Liver (tissue), 9 donors: ENCODE data around the gene TRIM3. TPM values are rescaled to one million over a fixed set of nuclear protein-coding genes. Genes with fewer than 3 reads are reported as not detected.

Experiments used
- DNase-seq: peaks from one replicate; pipeline ENCODE4 v3.0.0-alpha.2; 2017; ENCODE audit warnings: low spot score
- H3K27ac ChIP-seq, 2 donors: one replicate each; pipeline ENCODE4 v1.7.0; 2013; ENCODE audit warnings: inconsistent platforms in 2 of 2, low read length in 2 of 2, control low read depth in 1 of 2, low read depth in 1 of 2, mild to moderate bottlenecking in 1 of 2
- H3K27me3 ChIP-seq, 4 donors: one replicate each; pipeline versions ENCODE4 v1.6.1 to v1.7.0; 2013; ENCODE audit warnings: low read length in 3 of 4, inconsistent platforms in 1 of 4, mild to moderate bottlenecking in 1 of 4, moderate library complexity in 1 of 4; ENCODE audit not compliant: control insufficient read depth in 4 of 4, insufficient read depth in 4 of 4
- H3K36me3 ChIP-seq, 4 donors: one replicate each; pipeline versions ENCODE4 v1.6.1 to v1.7.0; 2013; ENCODE audit warnings: low read length in 3 of 4, mild to moderate bottlenecking in 3 of 4, low read depth in 1 of 4, moderate library complexity in 1 of 4; ENCODE audit not compliant: control insufficient read depth in 4 of 4, insufficient read depth in 3 of 4
- H3K4me1 ChIP-seq, 4 donors: one replicate each; pipeline versions ENCODE4 v1.6.1 to v1.7.0; 2013; ENCODE audit warnings: low read length in 3 of 4, mild to moderate bottlenecking in 3 of 4, moderate library complexity in 1 of 4; ENCODE audit not compliant: control insufficient read depth in 4 of 4, insufficient read depth in 4 of 4
- H3K4me3 ChIP-seq, 3 donors: one replicate each; pipeline versions ENCODE4 v1.6.1 to v1.7.0; 2013; ENCODE audit warnings: low read length in 3 of 3, control low read depth in 1 of 3, low read depth in 1 of 3, mild to moderate bottlenecking in 1 of 3
- H3K9ac ChIP-seq, 2 donors: one replicate each; pipeline ENCODE4 v1.7.0; 2013; ENCODE audit warnings: low read length in 2 of 2, mild to moderate bottlenecking in 2 of 2, moderate library complexity in 2 of 2, control low read depth in 1 of 2, low read depth in 1 of 2
- H3K9me3 ChIP-seq, 4 donors: one replicate each; pipeline versions ENCODE4 v1.6.1 to v1.7.0; 2013; ENCODE audit warnings: low read length in 3 of 4; ENCODE audit not compliant: control insufficient read depth in 4 of 4
- ATF3 ChIP-seq: IDR thresholded peaks from 2 replicates; pipeline ENCODE4 v1.6.1; 2016; ENCODE audit warnings: antibody characterized with exemption
- CTCF ChIP-seq: fragments of 150-350 bp; IDR thresholded peaks from 2 replicates; pipeline ENCODE4 v1.5.1; 2017; ENCODE audit warnings: improper control_type of control experiment, low read depth, low read length; ENCODE audit not compliant: missing input control
- EGR1 ChIP-seq, 2 donors: IDR thresholded peaks; 2 replicates each; pipeline ENCODE4 v1.6.1; 2016 to 2018; ENCODE audit warnings: antibody characterized with exemption in 2 of 2, low read depth in 2 of 2
- FOXA1 ChIP-seq: IDR thresholded peaks from 2 replicates; pipeline ENCODE4 v1.6.1; 2016; ENCODE audit warnings: antibody characterized with exemption
- FOXA2 ChIP-seq: IDR thresholded peaks from 2 replicates; pipeline ENCODE4 v1.6.1; 2016; ENCODE audit warnings: antibody characterized with exemption
- GABPA ChIP-seq, 2 donors: IDR thresholded peaks in 1 of 2; conservative IDR thresholded peaks in 1 of 2; 2 replicates each; pipeline ENCODE4 v1.6.1; 2016; ENCODE audit warnings: antibody characterized with exemption in 2 of 2, mild to moderate bottlenecking in 1 of 2, moderate library complexity in 1 of 2
- HNF4A ChIP-seq, 2 donors: conservative IDR thresholded peaks; 2 replicates each; pipeline ENCODE4 v1.6.1; 2016; ENCODE audit warnings: antibody characterized with exemption in 2 of 2, mild to moderate bottlenecking in 2 of 2
- HNF4G ChIP-seq: IDR thresholded peaks from 2 replicates; pipeline ENCODE4 v1.6.1; 2016; ENCODE audit warnings: antibody characterized with exemption
- JUND ChIP-seq, 2 donors: IDR thresholded peaks; 2 replicates each; pipeline ENCODE4 v1.6.1; 2016; ENCODE audit warnings: antibody characterized with exemption in 2 of 2
- MAX ChIP-seq: IDR thresholded peaks from 2 replicates; pipeline ENCODE4 v1.6.1; 2016; ENCODE audit warnings: antibody characterized with exemption
- NR2F2 ChIP-seq: IDR thresholded peaks from 2 replicates; pipeline ENCODE4 v1.6.1; 2016; ENCODE audit warnings: antibody characterized with exemption
- RAD21 ChIP-seq, 2 donors: IDR thresholded peaks; 2 replicates each; pipeline ENCODE4 v1.6.1; 2016; ENCODE audit warnings: antibody characterized with exemption in 2 of 2, mild to moderate bottlenecking in 2 of 2
- REST ChIP-seq: IDR thresholded peaks from 2 replicates; pipeline ENCODE4 v1.6.1; 2016; ENCODE audit warnings: antibody characterized with exemption, mild to moderate bottlenecking
- RXRA ChIP-seq, 2 donors: IDR thresholded peaks; 2 replicates each; pipeline ENCODE4 v1.6.1; 2017 to 2018; ENCODE audit warnings: antibody characterized with exemption in 2 of 2, mild to moderate bottlenecking in 1 of 2
- SP1 ChIP-seq: IDR thresholded peaks from 2 replicates; pipeline ENCODE4 v1.6.1; 2018; ENCODE audit warnings: antibody characterized with exemption, mild to moderate bottlenecking
- TAF1 ChIP-seq: conservative IDR thresholded peaks from 2 replicates; pipeline ENCODE4 v1.6.1; 2016; ENCODE audit warnings: antibody characterized with exemption, mild to moderate bottlenecking
- YY1 ChIP-seq: IDR thresholded peaks from 2 replicates; pipeline ENCODE4 v1.6.1; 2016; ENCODE audit warnings: antibody characterized with exemption, mild to moderate bottlenecking
- ZBTB33 ChIP-seq: IDR thresholded peaks from 2 replicates; pipeline ENCODE4 v1.6.1; 2016; ENCODE audit warnings: antibody characterized with exemption
- WGBS: extraction: QIAGEN DNeasy Blood & Tissue Kit; methylation state at CpG from one replicate; pipeline ENCODE4 v1.1.7; 2013; 5-methylcytosine and 5-hydroxymethylcytosine counted together
- polyA plus RNA-seq, 2 donors: library from polyadenylated mRNA; stranded (reverse) in 1 of 2; unstranded in 1 of 2; fragments of 200-250 nt in 1 of 2; fragments of >200 nt in 1 of 2; fragmentation: Nextera tagmentation in 1 of 2; extraction: Ambion mirVana in 1 of 2; gene quantifications; one replicate each; pipeline versions ENCODE4 v1.2.1 to v1.2.3, GENCODE V29; 2013 to 2015
- total RNA-seq, 2 donors: library from RNA; depleted of rRNA; stranded (reverse); fragments of >200 nt; gene quantifications; one replicate each; pipeline ENCODE4 v1.2.3, GENCODE V29; 2014
- donor health status: healthy.
- donor health status: healthy.
- donor health status: healthy.
- donor health status: healthy.
- donor health status: healthy.

TRIM3 gene
- total and polyA plus RNA-seq, 4 donors = 5.2 to 12.7 (median 9.1) TPM

- peak overlapping the region; percentile 28 to 75 (median 40) for H3K4me3 ChIP-seq
- H3K27me3 ChIP-seq = no peaks in the 10 kb centered on the region
- TF ChIP-seq HNF4A (conservative IDR thresholded peaks at IDR 0.05) = peak in 1 of 2 donors; percentile 45
- TF ChIP-seq CTCF = no peak
- peak; percentile 51 to 68 for TF ChIP-seq RXRA (IDR thresholded peaks at IDR 0.05)
- peak; percentile 36 for TF ChIP-seq SP1
- TF ChIP-seq YY1 = peak; percentile 7
- peak; percentile 33 for TF ChIP-seq TAF1
- peak overlapping the region in 1 of 2 donors; percentile 31 for H3K9ac ChIP-seq
- H3K4me1 ChIP-seq = peaks cover 2 to 46% (median 27%) of the 10 kb centered on the region in 4 donors
- peak overlapping the region; percentile 83 to 89 for H3K27ac ChIP-seq
- DNase-seq = no peak
- 44% methylated on average over 4 of the region's 4 CpGs for WGBS
- H3K36me3 ChIP-seq = peaks cover 3 to 13% (median 6%) of the 10 kb centered on the region in 4 donors
- H3K9me3 ChIP-seq = no peaks in the 10 kb centered on the region
Measured at GRCh38 chr11:6442441-6442840, 31.3 kb downstream of the TRIM3 start.

- Histone ChIP-seq H3K9ac (peak within 1 kb of the TSS; percentile 79 to 80), H3K27me3 (no peaks in the 10 kb centered on the region), H3K4me3 (peak within 1 kb of the TSS; percentile 66 to 98 (median 97)), H3K36me3 (peaks cover 3 to 28% (median 18%) of the 10 kb centered on the region in 4 donors), H3K9me3 (no peaks in the 10 kb centered on the region), H3K27ac (peak within 1 kb of the TSS; percentile 83 to 89), H3K4me1 (peaks cover 2 to 57% (median 36%) of the 10 kb centered on the region in 4 donors)
- DNase-seq = peak; percentile 61
- TF ChIP-seq HNF4G = peak; percentile 59
- TF ChIP-seq HNF4A (conservative IDR thresholded peaks at IDR 0.05) = peak; percentile 88 to 90
- peak; percentile 49 for TF ChIP-seq NR2F2
- peak; percentile 44 to 93 for TF ChIP-seq EGR1 (IDR thresholded peaks at IDR 0.05; ENCODE audit: low read depth in 2 of 2)
- TF ChIP-seq SP1 = peak; percentile 95
- peak in 1 of 2 donors; percentile 70 for TF ChIP-seq GABPA (IDR thresholded peaks at IDR 0.05 in 1 of 2, conservative IDR thresholded peaks at IDR 0.05 in 1 of 2)
- TF ChIP-seq FOXA1 = peak; percentile 59
- TF ChIP-seq ATF3 = peak; percentile 91
- peak; percentile 76 for TF ChIP-seq ZBTB33
- TF ChIP-seq RXRA (IDR thresholded peaks at IDR 0.05) = peak; percentile 92 to 96
- peak; percentile 76 to 87 for TF ChIP-seq JUND (IDR thresholded peaks at IDR 0.05)
- TF ChIP-seq CTCF = no peak
- TF ChIP-seq TAF1 = peak; percentile 98
- peak; percentile 87 for TF ChIP-seq FOXA2
- peak; percentile 41 to 42 for TF ChIP-seq RAD21 (IDR thresholded peaks at IDR 0.05)
- peak; percentile 73 for TF ChIP-seq YY1
- TF ChIP-seq MAX = peak; percentile 88
- TF ChIP-seq REST = peak; percentile 92
- WGBS = 34% methylated on average over 3 of the region's 3 CpGs
Measured at GRCh38 chr11:6440906-6441358, 32.8 kb downstream of the TRIM3 start, which contains the start of gene HPX. HPX (minus strand) TSS chr11:6440987; CDS start chr11:6440963, 24 bp downstream.
